OCI-LY3 (cell line): ENCODE results near the gene DPYSL4.

ENCODE experiments used
- EZH2phosphoT487 ChIP-seq: fragments of 200-600 bp; shearing (Covaris generic); IDR thresholded peaks from 2 replicates; pipeline ENCODE4 v1.6.1; 2018; ENCODE audit warnings: antibody characterized with exemption, mixed run types, low read depth
- TF ChIP-seq, protein P1 (sequence below): fragments of 200-600, 300-600 bp; sonication (generic); IDR thresholded peaks from 2 replicates; pipeline ENCODE4 v1.5.1; 2014; ENCODE audit warnings: antibody characterized with exemption, low read length, low read depth

DNA sequence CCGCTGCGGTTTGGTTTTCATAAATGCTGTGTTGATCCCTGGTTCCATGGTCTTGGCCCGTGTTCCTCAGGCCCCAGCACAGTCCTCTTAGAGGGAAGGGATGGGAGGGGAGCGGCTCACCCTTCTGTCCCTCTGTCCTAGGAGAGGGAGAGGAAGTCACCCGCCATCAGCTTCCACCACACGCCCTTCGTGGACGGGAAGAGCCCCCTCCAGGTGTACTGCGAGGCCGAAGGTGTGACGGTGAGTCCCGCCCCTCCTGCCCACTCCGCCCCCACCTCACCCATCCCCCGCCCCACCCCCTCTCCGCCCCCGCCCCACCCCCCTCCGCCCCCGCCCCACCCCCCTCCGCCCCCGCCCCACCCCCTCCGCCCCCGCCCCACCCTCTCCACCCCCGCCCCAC, 37.5 kb upstream of the DPYSL4 start:
- TF ChIP-seq, protein P1, sequence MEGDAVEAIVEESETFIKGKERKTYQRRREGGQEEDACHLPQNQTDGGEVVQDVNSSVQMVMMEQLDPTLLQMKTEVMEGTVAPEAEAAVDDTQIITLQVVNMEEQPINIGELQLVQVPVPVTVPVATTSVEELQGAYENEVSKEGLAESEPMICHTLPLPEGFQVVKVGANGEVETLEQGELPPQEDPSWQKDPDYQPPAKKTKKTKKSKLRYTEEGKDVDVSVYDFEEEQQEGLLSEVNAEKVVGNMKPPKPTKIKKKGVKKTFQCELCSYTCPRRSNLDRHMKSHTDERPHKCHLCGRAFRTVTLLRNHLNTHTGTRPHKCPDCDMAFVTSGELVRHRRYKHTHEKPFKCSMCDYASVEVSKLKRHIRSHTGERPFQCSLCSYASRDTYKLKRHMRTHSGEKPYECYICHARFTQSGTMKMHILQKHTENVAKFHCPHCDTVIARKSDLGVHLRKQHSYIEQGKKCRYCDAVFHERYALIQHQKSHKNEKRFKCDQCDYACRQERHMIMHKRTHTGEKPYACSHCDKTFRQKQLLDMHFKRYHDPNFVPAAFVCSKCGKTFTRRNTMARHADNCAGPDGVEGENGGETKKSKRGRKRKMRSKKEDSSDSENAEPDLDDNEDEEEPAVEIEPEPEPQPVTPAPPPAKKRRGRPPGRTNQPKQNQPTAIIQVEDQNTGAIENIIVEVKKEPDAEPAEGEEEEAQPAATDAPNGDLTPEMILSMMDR = no peak
- TF ChIP-seq EZH2phosphoT487 = no peak
